Stimulated activated naive CD8-positive, alpha-beta T cell treated with anti-CD3 and anti-CD28 coated beads, Interleukin-15, Interleukin-2, amounts not matched to agents 100 ng/mL and 50 ng/mL, for 24 hours (primary cell): Measurements from ENCODE around the gene MYB.

ENCODE experiments used
- H3K27ac Mint-ChIP-seq: one replicate; pipeline ENCODE4 v1.8.0; 2021; ENCODE audit warnings: mild to moderate bottlenecking, mixed read lengths
- H3K27me3 Mint-ChIP-seq: one replicate; pipeline ENCODE4 v1.8.0; 2021; ENCODE audit warnings: mixed read lengths
- H3K36me3 Mint-ChIP-seq: one replicate; pipeline ENCODE4 v1.8.0; 2021; ENCODE audit warnings: low read depth, mixed read lengths
- H3K4me1 Mint-ChIP-seq: one replicate; pipeline ENCODE4 v1.8.0; 2021; ENCODE audit warnings: low read depth, mixed read lengths
- H3K4me3 Mint-ChIP-seq: one replicate; pipeline ENCODE4 v1.8.0; 2021; ENCODE audit warnings: mild to moderate bottlenecking, mixed read lengths
- H3K9me3 Mint-ChIP-seq: one replicate; pipeline ENCODE4 v1.8.0; 2021; ENCODE audit warnings: mixed read lengths

Gene MYB

DNA sequence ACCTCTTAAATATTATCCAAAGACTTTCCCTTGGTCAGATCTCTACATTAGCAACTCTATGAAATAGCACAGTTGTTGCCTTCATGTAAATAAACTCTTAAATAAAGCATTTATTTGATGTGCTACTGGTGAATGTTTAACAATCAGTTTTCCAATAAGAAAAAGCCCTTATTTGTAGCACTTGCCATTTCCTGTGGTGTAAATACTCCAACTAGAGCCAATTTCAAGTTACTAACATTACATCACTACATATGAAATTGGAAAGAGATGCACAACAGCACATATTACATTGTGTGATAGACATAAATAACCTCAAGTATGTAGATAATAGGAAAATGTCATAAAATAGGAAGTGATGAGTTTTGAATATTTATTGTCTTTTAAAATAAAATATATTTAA is 5.0 kb upstream of the MYB start:
- Mint-ChIP-seq H3K36me3 (no peaks in the 10 kb centered on the region), H3K4me3 (no peak overlapping the region), H3K27ac (no peak overlapping the region), H3K4me1 (peaks cover 34% of the 10 kb centered on the region), H3K9me3 (no peaks in the 10 kb centered on the region), H3K27me3 (no peaks in the 10 kb centered on the region)

DNA sequence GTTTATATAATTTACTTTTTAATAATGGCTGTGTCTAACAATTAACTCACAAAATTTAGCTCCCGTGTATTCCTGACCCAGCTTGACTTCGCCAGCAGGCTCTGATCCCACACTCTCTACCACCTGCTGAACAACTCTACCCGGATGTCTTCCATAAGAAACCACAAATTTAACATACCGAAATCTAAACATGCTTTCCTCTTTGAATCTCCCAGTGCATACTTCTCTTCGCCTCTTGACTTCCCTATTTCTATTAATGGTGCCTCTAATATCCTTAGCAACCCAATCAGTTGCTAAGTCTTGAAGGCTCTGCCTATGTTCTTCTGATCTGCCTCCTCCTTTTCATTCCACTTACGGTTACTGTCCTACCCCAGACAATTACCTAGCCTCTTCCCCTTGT is 4.6 kb upstream of the MYB start:
- H3K36me3 Mint-ChIP-seq, result no peaks in the 10 kb centered on the region
- no peaks in the 10 kb centered on the region for H3K9me3 Mint-ChIP-seq
- H3K27me3 Mint-ChIP-seq, result no peaks in the 10 kb centered on the region
- no peak overlapping the region for H3K4me3 Mint-ChIP-seq
- H3K27ac Mint-ChIP-seq, result no peak overlapping the region
- H3K4me1 Mint-ChIP-seq, result peaks cover 32% of the 10 kb centered on the region

- Mint-ChIP-seq H3K4me3 (no peak overlapping the region), H3K27ac (peak overlapping the region; percentile 95), H3K27me3 (no peaks in the 10 kb centered on the region), H3K36me3 (peaks cover 6% of the 10 kb centered on the region), H3K4me1 (peaks cover 42% of the 10 kb centered on the region), H3K9me3 (no peaks in the 10 kb centered on the region)
Observed at GRCh38 chr6:135179372-135179771, 1.7 kb upstream of the MYB start.

GRCh38 chr6:135179920-135180541 is 1.1 kb upstream of the MYB start:
- peaks cover 6% of the 10 kb centered on the region for H3K36me3 Mint-ChIP-seq
- peaks cover 43% of the 10 kb centered on the region for H3K4me1 Mint-ChIP-seq
- peak overlapping the region; percentile 85 for H3K4me3 Mint-ChIP-seq
- no peaks in the 10 kb centered on the region for H3K27me3 Mint-ChIP-seq
- peak overlapping the region; percentile 95 for H3K27ac Mint-ChIP-seq
- H3K9me3 Mint-ChIP-seq, result no peaks in the 10 kb centered on the region

DNA sequence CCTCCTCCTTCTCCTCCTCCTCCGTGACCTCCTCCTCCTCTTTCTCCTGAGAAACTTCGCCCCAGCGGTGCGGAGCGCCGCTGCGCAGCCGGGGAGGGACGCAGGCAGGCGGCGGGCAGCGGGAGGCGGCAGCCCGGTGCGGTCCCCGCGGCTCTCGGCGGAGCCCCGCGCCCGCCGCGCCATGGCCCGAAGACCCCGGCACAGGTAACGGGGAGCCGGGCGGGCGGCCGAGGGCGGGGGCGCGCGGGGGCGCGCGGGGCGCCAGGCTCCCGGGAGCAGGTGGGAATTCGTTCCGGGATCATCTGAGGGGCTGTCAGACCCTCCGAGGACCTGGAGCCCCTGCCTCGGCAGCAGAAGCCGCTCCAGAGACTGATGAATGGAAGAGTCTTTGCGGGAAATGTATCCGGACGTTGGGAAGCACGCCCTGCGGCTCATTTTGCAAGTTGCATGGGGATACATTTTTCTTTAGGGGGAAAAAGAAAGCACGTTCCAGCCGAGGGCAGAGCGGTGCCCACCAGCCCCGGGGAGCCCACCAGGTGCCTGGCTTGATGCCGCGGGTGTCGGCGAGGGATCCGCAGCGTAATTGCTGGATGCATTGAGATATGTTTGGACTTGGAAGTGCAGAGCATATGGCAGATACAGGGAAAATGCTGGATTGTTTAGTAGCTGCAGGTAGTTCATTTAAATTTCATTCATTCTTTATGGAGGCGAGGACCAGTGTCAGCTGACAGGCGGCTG is 394 bp downstream of the MYB start:
- Mint-ChIP-seq H3K27me3 (no peaks in the 10 kb centered on the region), H3K27ac (peak overlapping the region; percentile 95), H3K9me3 (no peaks in the 10 kb centered on the region), H3K4me3 (peak overlapping the region; percentile 94), H3K36me3 (peaks cover 21% of the 10 kb centered on the region), H3K4me1 (peaks cover 43% of the 10 kb centered on the region)

- Mint-ChIP-seq H3K9me3 (no peaks in the 10 kb centered on the region), H3K4me1 (peaks cover 35% of the 10 kb centered on the region), H3K27ac (peak overlapping the region; percentile 95), H3K4me3 (peak overlapping the region; percentile 94), H3K27me3 (no peaks in the 10 kb centered on the region), H3K36me3 (peaks cover 25% of the 10 kb centered on the region)
Observed at GRCh38 chr6:135182071-135183001, 1.2 kb downstream of the MYB start.

DNA sequence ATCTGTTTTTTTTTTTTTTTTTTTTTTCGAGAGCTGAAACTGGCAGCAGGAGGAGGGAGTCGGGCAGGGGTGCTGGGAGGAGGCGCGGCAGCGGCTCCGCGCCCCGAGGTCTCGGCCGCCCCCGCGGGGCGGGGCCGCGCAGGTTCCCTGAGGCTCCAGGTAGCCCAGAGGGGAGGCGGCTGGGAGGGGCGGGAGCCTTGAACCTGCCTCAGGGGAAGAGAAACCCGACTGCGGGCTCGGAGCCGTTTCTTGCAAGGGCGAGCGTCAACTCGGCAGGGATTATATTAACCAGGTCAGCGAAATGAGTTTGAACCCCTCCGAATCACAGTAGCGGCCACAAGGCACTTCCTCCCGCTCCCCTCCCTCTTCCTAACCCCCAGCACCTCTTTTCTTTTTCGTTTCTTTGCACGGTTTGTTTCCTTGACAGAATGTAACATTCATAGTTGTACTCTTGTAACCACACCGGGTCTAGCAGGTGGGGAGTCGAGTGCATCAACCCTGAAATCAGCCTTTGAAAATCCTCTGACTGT is 2.0 kb downstream of the MYB start:
- no peaks in the 10 kb centered on the region for H3K27me3 Mint-ChIP-seq
- peak overlapping the region; percentile 95 for H3K27ac Mint-ChIP-seq
- peaks cover 35% of the 10 kb centered on the region for H3K4me1 Mint-ChIP-seq
- no peaks in the 10 kb centered on the region for H3K9me3 Mint-ChIP-seq
- peaks cover 31% of the 10 kb centered on the region for H3K36me3 Mint-ChIP-seq
- H3K4me3 Mint-ChIP-seq, result peak overlapping the region; percentile 94

DNA sequence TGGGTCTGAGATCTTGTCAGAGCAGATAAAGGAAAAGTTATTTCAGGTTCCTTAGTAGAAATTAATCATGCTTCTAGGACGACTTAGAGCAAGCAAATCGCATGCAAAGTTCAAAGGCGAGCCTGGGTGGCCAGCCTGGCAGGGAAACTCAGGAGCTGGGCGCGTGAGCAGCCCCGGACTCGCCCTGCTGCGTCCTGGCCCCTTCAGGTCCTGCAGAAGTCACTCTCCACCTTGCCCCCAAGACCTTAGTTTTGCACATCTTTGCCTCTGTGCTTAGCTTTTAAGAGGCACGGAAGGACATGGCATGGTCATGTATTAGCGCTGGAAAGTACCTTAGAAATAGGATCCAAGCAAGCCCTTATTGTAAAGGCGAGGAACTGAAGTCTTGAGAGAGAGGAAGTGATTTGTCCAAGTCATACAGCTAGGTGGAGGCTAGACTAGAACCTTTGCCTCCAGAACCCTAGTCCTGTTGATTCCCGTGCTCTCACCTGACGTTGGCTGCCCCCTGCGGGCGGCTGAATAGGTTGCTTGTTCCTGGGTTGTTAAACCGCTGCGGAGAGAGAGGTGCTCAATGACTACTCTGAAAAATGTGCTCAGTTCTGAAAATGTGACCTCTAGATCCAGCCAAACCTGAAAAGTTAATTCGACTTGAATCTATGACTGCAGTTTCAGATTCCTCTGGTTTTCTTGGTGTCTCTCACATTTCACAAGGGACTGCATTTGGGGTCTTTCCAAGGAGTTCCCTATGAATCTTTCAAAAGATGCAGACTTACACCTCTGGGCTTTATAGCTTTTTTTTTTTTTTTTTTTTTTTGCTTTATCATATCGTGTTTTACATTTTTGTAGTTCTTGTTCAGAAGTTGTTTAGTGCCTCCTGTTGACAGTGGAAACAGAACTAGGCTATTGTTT is 2.7 kb downstream of the MYB start:
- no peaks in the 10 kb centered on the region for H3K27me3 Mint-ChIP-seq
- peak overlapping the region; percentile 95 for H3K27ac Mint-ChIP-seq
- no peaks in the 10 kb centered on the region for H3K9me3 Mint-ChIP-seq
- H3K4me3 Mint-ChIP-seq, result peak overlapping the region; percentile 94
- H3K4me1 Mint-ChIP-seq, result peaks cover 31% of the 10 kb centered on the region
- H3K36me3 Mint-ChIP-seq, result peaks cover 36% of the 10 kb centered on the region

GRCh38 chr6:135185483-135185882 is 4.4 kb downstream of the MYB start:
- Mint-ChIP-seq H3K27me3 (no peaks in the 10 kb centered on the region), H3K36me3 (peaks cover 52% of the 10 kb centered on the region), H3K9me3 (no peaks in the 10 kb centered on the region), H3K27ac (peak overlapping the region; percentile 5), H3K4me3 (no peak overlapping the region), H3K4me1 (peaks cover 17% of the 10 kb centered on the region)

GRCh38 chr6:135186255-135186654 is 5.1 kb downstream of the MYB start:
- no peak overlapping the region for H3K4me3 Mint-ChIP-seq
- H3K27ac Mint-ChIP-seq, result no peak overlapping the region
- no peaks in the 10 kb centered on the region for H3K27me3 Mint-ChIP-seq
- peaks cover 17% of the 10 kb centered on the region for H3K4me1 Mint-ChIP-seq
- H3K9me3 Mint-ChIP-seq, result no peaks in the 10 kb centered on the region
- H3K36me3 Mint-ChIP-seq, result peaks cover 58% of the 10 kb centered on the region

GRCh38 chr6:135187372-135187771 is 6.3 kb downstream of the MYB start:
- H3K27me3 Mint-ChIP-seq, result no peaks in the 10 kb centered on the region
- no peaks in the 10 kb centered on the region for H3K9me3 Mint-ChIP-seq
- H3K36me3 Mint-ChIP-seq, result peaks cover 63% of the 10 kb centered on the region
- H3K27ac Mint-ChIP-seq, result no peak overlapping the region
- peaks cover 17% of the 10 kb centered on the region for H3K4me1 Mint-ChIP-seq
- no peak overlapping the region for H3K4me3 Mint-ChIP-seq

GRCh38 chr6:135188718-135189117 is 7.6 kb downstream of the MYB start:
- peaks cover 11% of the 10 kb centered on the region for H3K4me1 Mint-ChIP-seq
- H3K9me3 Mint-ChIP-seq, result no peaks in the 10 kb centered on the region
- no peaks in the 10 kb centered on the region for H3K27me3 Mint-ChIP-seq
- H3K4me3 Mint-ChIP-seq, result no peak overlapping the region
- peak overlapping the region; percentile 34 for H3K27ac Mint-ChIP-seq
- peaks cover 74% of the 10 kb centered on the region for H3K36me3 Mint-ChIP-seq

- H3K27ac Mint-ChIP-seq, result no peak overlapping the region
- no peaks in the 10 kb centered on the region for H3K9me3 Mint-ChIP-seq
- H3K27me3 Mint-ChIP-seq, result no peaks in the 10 kb centered on the region
- H3K4me3 Mint-ChIP-seq, result no peak overlapping the region
- H3K4me1 Mint-ChIP-seq, result peaks cover 7% of the 10 kb centered on the region
- peaks cover 80% of the 10 kb centered on the region for H3K36me3 Mint-ChIP-seq
Observed at GRCh38 chr6:135189344-135189743, 8.2 kb downstream of the MYB start.
